ENCODE measurements around the gene PUSL1.

PUSL1 gene

GRCh38 chr1:1280782-1281481 is 27.5 kb upstream of the PUSL1 start:
- no peak for DNase-seq

- DNase-seq: no peak
Observed at GRCh38 chr1:1281533-1282321, 26.7 kb upstream of the PUSL1 start.

DNA sequence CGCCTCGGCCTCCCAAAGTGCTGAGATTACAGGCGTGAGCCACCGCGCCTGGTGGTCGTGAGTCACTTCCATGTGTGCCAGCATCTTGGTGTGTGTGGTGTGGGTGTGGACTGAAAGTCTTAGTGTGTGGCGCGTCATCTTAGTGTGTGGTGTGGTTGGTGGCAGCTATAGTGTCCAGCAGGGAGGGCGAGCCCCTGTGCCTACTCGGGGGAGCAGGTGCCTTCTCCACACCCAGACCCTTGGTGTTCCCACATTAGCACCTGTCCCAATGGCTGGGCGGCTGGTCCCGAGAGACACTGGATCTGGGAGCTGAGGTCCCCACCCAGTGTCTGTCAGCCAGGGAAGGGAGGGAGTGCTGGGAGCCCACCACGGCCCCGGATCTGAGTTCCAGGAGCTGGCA is 25.4 kb upstream of the PUSL1 start:
- no peak for DNase-seq

GRCh38 chr1:1283821-1284220 is 24.6 kb upstream of the PUSL1 start:
- no peak for DNase-seq

DNA sequence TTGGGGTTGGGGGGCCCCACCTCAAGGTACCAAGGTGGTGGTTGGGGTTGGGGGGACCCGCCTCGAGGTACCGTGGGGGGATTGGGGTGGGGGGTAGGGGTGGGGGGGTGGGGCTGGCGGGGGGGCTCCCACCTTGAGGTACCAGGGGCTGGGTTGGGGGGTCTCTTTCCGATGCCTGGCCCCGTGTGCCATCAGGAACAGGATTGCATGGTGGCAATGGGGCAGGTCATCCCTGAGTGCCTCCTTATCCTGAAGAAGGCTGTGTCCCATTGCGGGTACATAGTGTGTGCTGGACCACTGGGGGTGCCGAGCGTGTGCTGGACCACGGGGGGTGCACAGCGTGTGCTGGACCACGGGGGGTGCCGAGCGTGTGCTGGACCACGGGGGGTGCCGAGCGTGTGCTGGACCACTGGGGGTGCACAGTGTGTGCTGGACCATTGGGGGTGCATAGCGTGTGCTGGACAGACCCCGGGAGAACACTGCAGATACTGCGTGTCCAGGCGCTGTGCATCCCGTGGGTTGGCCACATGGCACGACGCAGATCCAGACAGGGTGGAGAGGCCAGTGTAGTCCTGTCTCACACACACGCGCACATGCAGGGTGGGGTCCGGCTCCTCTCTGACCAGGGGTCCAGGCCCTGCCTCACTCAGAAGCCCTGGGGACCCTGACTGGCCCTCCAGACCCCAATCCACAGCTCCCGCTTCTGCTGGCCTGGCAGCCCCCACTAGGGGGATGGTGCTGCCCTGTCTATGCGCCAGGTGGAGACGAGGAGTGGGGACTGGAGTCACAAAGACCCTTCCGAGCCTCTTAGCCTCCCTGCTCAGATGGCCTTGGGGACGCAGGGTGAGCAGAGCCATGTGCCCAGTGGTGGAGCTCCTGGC is 23.9 kb upstream of the PUSL1 start:
- DNase-seq: no peak

DNA sequence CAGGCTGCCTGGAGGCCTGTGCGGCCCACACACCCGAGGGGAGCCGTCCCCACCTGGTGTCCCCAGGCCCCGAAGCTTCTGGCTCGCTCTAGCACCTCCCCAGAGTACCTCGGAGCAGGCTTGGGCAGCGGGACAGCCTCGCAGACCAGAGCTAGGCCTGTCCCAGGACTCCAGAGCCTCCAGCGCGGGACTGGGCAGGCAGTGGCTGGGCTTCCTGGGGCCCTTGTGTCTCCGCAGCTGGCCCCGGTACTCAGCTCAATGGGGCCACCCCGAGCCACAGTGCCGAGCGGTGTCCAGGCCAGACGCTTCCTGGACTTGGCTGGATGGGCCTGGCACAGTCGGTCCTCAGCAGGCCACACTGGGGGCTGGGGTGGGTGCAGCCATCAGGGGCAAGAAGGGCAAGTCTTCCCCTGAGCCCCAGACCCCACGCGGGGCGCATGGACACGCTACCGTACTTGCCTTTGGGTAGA is 23.3 kb upstream of the PUSL1 start:
- no peak for DNase-seq

DNA sequence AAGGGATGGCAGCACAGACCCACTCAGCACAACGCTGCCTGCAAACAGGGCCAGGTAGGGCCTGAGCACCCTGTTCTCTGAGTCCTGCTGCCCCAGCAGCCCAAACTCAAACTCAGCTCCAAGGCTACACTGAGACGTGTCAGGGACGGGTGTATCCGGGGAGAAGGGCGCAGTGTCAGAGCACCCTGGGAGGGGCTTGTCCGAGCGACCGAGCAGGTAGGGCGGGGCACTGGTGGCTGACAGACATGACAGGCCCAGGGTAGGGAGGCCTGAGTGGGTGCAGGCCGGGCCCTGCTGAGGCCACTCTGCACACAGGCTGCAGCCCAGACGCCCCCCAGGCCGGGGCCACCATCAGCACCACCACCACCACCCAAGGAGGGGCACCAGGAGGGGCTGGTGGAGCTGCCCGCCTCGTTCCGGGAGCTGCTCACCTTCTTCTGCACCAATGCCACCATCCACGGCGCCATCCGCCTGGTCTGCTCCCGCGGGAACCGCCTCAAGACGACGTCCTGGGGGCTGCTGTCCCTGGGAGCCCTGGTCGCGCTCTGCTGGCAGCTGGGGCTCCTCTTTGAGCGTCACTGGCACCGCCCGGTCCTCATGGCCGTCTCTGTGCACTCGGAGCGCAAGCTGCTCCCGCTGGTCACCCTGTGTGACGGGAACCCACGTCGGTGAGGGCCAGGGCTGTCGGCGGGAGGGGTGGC is 22.6 kb upstream of the PUSL1 start:
- no peak for DNase-seq

- no peak for DNase-seq
Observed at GRCh38 chr1:1286313-1287261, 21.8 kb upstream of the PUSL1 start.

DNA sequence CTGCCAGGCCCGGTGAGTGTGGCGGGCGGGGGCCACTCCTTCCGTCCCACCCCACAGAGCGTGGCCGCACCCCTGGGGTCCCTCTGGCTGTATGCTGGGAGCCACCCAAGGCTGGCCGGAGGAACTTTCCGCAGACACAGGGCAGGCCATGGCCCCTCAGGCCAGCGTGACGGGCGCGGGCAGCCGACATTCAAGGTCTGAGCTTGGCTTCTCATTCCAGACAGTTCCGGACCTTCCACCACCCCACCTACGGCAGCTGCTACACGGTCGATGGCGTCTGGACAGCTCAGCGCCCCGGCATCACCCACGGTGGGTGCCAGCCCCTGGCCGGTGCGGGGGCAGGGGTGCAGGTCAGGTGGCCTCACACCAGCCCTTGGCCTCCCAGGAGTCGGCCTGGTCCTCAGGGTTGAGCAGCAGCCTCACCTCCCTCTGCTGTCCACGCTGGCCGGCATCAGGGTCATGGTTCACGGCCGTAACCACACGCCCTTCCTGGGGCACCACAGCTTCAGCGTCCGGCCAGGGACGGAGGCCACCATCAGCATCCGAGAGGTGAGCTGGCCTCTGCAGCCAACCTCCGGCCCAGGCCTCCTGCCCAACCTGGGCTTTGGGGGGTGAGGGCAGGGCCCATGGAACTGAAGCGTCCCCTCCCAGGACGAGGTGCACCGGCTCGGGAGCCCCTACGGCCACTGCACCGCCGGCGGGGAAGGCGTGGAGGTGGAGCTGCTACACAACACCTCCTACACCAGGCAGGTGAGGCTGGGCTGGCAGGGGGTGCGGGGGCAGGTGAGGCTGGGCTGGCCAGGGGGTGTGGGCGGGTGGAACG is 20.9 kb upstream of the PUSL1 start:
- no peak for DNase-seq

DNA sequence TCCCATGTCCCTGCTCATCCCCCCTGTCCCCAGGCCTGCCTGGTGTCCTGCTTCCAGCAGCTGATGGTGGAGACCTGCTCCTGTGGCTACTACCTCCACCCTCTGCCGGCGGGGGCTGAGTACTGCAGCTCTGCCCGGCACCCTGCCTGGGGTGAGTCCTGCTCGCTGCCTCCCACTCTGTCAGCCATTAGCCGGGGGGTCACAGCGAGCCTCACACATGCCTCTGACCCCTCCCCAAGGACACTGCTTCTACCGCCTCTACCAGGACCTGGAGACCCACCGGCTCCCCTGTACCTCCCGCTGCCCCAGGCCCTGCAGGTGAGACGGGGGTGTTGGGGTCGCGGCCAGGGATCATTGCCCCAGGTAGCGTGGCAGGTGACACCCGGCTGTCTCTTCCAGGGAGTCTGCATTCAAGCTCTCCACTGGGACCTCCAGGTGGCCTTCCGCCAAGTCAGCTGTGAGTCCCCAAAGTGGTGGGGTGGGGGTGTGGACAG is 18.1 kb upstream of the PUSL1 start:
- peak in 1 of 2 experiments; percentile 22 for DNase-seq

DNA sequence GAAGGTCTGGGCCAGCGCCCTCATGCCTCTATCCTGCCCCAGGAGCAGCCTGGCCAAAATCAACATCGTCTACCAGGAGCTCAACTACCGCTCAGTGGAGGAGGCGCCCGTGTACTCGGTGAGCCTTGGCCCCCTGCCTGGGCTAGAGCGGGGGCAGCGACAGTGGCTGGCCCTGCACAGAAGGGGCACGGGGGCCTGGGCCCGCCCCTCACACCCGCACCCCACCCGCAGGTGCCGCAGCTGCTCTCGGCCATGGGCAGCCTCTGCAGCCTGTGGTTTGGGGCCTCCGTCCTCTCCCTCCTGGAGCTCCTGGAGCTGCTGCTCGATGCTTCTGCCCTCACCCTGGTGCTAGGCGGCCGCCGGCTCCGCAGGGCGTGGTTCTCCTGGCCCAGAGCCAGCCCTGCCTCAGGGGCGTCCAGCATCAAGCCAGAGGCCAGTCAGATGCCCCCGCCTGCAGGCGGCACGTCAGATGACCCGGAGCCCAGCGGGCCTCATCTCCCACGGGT is 17.3 kb upstream of the PUSL1 start:
- DNase-seq: no peak

DNA sequence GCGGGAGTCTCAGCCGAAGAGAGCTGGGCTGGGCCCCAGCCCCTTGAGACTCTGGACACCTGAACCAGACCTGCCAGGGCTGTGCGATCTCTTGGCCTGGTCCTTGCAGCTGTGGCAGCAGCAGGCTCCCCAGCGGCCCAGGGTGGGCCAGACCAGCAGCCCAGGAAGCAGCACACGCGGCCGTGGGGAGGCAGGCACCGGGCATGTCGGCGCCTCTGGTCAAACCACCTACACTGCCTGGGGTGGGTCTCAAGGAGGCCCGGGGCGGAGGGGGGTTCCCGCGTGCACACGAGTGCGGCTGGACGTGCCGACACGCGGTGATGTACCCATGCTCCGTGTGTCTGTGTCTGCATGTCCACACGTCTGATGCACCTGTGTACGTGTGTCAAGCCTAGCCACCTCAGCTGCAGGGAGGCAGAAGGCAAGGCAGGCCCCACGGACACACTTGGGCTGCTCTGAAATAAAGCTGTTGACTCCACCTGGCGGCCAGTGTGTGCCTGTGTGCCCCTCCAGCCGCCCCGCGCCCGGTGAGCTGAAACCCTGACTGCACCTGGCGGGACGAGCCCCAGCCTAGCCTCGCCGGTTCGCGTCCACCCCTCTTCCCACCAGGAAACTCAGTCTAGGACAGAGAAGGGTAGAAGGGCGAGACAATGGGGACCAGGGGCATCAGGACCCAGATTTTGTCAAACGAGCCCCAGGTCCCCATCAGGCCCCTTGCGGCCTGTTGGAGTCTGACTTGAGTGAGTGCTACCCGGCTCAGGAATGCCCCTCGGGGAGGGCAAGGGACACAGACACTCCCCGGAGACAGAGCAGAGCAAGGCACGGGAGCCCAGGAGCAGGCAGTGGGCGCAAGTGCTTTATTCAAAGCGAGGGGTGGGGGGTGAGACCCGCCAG is 16.6 kb upstream of the PUSL1 start:
- DNase-seq: peak; percentile 55 to 58

DNA sequence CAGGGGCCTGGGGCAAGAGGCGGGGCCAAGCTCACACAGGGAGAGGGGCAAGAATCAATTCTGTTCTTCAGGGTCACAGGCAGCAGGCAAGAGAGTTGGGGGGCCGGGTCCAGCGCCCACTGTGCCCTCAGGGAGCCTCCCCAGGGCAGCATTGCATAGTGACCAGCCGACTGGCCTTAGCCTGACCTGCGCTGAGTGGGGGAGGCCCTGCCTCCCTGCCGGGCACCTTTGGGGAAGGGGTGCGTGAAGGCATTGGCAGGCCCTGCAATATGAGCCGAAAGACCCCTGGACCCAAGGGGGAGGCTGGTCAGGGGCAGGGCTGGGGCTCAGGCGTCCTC is 16.0 kb upstream of the PUSL1 start:
- DNase-seq: no peak

DNA sequence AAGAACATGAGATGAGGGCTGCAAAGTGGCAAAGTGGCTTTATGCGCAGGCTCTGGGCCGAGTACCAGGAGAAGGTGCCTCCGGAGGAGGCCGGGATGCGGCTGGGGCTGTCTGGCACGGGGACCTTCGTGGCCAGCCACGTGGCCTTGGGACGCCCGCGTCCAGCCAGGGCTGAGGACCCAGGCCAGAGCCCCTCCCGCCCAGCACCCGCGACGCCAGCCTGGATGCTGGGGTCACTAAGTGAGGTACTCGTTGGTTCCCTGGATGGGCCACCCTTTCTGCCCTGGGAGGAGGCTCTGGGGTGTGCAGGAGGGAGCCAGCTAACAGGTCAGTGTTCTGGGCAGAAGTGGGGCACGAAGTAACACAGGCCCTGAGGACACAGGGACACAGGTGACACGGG is 15.5 kb upstream of the PUSL1 start:
- DNase-seq: no peak

DNA sequence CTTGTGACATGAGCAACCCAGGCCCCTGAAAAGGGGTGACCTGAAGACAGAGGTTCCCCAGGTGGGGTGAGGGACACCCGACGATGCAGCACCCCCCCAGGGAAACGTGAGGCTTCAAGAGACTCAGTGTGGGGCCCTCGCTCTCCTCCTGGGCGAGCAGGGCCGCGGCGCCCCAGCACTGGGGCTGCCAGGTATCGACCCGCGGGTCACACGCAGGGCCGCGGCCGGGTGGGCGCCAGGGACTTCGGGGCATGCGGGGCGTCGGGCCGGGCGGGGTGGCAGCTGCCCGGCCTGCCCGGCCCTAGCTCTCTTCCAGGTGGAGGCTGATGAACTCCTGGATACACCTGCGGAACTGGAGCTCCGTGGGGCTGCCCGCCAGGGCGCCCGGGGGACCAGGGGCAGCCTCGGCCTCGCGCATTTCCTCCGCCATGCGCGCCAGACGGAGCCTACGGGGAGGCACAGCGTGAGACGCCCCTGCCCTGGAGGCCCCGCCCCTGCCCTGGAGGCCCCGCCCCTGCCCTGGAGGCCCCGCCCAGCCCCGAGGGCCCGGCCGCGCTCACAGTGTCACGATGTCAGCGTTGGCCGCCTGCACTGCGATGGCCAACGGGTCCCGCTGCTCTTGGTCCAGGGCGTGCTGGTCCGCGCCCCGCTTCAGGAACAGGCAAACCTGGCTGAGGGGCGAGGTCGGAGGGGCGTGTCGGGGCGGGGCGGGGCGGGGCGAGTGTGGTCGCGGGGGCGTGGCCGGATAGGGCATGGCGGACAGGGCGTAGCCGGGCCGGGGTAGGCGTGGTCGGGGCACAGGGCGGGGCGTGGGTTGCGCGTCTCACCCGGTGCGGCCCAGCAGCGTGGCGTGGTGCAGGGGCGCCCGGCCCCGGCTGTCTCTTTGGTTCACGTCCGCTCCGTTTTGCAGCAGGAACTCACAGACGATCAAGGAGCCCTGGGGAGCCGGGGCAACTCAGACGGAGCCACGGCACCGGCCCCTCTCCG is 14.8 kb upstream of the PUSL1 start:
- no peak for DNase-seq

DNA sequence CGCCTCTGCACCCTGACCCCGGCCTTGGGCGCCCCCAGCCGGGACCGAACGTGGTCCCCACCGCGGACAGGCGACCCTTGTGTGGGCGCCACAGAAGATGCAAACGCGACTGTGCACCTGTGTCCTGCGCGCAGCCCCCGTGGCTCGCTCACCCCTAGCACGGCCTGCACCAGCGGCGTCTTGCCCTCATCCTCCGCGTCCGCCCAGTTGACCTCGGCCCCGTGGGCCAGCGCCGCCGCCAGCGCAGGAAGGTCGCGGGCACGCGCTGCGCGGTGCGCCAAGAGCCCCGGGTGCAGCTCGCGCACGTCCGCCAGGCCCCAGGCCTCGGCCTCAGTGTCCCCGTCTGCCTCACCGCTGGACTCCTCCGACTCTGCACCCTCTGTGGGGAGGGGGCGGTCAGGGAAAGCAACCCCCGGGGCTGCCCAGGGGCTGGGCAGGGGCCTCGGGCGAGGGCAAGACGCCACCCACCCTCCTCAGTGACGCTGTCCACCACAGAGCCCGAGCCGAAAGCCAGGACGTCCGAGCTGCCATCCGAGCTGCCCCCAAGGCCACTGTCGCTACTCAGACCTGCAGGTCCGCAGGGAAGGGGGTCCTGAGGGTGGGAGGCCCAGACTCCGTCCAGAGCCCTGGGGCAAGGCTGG is 14.0 kb upstream of the PUSL1 start:
- DNase-seq: no peak

DNA sequence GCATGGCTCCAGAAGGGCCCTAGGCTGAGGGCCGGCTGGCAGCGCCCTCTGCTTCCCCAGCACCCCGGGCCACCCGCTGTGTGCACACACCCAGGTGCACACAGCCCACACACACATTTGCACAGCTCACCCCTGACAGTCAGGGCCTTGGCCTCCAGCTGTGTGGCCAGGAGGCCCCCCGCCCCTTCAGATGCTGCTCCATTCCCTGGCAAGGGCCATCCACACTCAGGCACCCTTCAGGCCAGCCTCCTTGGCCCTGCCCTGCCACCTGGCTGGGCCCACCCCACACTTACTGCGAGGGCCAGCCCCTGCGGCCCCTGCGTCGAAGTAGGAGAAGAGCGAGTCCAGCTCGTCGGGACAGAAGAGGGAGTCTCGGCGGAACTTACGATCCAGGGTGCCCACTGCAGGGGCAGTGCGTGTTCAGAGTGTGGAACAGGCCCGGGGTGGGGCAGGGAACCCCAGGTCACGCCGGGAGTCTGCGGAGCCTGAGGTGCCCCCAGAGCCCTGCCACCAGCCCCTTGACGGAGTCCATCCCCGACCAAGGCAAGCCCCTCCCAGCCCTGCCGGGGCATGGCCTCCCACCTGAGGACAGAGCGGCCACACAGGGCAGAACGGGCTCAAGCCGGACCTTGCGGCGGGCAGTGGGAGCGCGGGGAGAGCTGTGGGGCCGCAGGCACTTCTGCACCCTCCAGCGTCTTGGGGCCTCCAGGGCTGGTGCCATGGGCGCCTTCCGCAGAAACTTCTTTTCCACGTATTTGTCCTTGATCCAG is 13.1 kb upstream of the PUSL1 start:
- DNase-seq: no peak

Measured in NCI-H1930 (cell line).